ENCODE data around the gene MAPK10.
"Not testable (repeated sequence)": the region's sequence is repeated elsewhere in the genome, so short reads cannot be mapped to it uniquely, and the experiment has no call there.

MAPK10 gene

DNA sequence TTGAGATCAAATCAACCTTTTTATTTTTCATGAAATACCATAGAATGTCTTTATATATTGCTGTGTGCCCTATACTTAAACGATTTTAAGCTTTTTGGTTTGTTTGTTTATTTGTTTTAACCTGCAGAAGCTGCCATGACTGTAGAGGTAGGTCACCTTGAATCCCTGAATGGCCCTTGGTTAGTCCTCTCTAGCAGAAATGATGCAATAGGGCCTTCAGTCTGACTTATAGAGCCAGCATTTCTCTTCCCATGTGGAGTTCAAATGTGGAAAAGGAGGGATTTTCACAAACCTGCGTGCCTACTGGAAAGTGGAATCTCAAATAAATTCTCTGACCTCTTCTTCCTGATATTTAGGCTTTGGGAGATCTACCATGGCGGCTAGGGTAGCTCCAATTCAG lies 327.9 kb downstream of the MAPK10 start:
- no peak for DNase-seq

DNA sequence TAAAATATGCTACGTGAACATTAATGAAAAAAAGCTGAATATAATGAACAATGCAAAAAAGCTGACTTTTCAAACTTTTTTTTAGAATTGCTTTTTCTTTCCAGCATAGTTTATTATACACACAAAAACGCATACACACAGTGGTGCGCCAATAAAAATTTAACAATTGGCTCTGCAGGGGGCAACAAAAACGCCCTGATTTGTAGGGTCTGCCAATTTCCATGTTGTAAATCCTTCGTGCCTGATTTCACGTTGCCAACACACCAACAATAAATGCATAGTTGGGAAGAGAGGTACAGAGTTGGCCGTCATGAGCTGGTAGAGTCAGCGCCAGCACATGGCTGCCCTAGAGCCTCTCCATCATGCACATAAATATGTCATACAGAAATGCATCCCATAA lies 333.1 kb downstream of the MAPK10 start:
- no peak for DNase-seq

DNA sequence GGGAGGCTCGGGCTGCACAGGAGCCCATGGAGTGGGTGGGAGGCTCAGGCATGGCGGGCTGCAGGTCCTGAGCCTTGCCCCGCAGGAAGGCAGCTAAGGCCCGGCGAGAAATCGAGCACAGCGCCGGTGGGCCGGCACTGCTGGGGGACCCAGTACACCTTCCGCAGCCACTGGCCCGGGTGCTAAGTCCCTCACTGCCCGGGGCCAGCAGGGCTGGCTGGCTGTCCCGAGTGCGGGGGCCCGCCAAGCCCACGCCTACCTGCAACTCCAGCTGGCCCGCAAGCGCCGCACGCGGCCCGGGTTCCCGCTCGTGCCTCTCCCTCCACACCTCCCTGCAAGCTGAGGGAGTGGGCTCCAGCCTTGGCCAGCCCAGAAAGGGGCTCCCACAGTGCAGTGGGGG lies 338.2 kb downstream of the MAPK10 start:
- not testable (repeated sequence) for DNase-seq

DNA sequence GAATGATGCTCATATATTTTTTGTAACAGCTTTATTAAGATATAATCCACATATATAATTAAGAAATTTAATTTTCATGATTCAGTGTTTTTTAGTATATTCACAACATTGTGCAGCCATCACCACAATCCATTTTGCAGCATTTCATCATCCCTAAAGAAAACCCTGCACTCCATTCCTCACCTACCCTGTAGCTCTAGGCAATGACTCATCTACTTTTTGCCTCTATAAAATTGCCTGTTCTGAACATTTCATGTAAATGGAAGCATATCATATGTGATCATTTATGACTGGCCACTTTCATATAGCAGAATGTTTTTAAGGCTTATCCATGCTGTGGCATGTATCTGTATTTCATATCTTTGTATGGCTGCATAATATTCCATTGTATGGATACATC lies 339.9 kb downstream of the MAPK10 start:
- DNase-seq, result no peak

DNA sequence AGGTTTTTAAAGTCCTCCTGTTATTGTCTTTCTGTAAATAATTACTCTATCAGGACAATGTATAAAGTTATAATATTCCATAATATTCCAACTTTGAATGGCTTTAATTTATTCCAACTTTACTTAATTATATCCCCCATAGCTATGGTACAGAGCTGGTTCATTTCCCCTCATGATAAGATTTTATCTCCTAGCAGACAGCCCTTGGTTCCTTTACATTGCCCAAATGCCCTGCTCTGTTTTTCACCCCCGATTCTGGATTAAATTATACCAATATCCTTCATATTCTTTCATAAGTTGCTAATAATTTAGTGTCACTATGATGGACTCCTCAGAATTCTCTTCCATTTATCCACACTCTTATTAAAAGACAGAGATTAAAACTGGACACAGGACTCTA lies 340.5 kb downstream of the MAPK10 start:
- no peak for DNase-seq

DNA sequence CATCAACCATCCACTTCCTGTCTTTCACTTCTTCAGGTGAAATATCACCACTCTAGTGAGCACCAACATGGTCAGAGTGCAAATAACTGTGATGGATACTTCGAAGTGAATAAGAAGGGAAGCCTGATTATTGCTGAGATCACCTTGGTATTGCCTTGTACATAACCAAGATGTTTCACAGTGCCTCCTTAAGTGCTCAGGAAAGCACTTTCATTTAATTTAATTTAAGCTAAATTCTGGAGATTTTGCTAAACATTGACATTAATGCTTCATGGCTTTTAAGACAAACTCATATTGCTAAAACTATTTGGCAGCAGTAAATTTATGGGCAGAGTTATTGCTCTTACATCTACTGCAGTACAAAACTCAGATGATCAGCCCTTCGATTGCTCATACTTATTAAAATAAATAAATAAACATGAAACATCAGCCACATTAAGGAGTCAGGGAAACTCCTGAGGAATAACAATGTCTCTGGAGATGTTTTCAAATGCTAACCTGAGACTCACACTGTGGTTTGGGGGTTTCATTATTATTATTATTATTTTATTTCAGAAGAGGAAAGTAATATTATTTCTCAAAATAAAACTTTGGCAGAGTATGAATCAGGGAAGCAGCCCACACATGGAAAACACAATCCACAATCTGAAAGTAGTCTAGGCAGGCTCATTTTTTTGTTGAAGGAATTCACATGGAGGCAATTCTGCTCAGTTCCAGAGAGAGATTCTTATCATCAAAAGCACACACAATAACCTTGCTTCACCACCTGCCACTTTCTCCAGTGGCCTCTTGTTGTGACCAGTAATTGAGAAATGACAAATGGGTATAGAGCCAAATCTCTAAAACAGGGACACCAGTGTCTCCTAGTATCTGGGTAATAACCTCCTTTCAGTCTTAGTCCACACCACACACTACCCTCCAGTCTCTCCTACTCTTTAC lies 344.2 kb downstream of the MAPK10 start:
- DNase-seq, result no peak

DNA sequence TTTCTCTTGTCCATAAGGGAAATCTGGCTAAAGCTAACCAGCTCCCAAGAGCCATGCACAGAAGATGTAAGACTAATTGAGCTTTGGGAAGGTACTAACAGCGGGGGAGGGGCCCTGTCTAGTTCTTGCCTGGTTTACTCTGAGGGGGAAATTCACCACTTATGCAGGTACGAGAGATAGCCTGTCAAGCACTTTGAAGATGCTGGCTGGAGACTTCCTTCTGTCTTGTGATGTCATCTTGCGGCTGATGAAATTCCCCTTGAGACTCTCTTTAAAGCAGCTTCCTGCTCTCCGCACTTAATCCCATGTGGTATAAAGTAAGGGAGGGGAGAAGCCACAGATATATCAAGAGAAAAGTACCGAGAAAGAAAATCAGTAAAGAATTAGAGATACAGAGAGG lies 345.3 kb downstream of the MAPK10 start:
- DNase-seq, result no peak

DNA sequence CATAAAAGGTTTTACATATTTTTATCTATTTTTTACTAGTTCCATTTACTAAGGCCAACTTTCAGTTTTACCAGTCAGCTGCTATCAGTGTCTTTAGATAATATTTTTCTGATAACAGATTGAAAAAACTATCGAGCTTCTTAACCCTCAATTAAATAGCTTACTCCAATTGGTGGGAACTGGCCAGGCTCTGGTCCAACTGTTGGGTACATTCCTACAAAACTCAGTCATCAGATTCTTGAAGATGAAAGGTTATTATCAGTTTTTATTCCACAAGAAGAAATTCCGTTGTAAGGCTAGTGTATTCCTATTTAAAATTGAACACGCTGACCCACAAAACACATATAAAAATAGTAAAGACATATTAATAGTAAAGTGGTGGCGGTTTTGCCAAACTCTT lies 346.2 kb downstream of the MAPK10 start:
- DNase-seq, result no peak

DNA sequence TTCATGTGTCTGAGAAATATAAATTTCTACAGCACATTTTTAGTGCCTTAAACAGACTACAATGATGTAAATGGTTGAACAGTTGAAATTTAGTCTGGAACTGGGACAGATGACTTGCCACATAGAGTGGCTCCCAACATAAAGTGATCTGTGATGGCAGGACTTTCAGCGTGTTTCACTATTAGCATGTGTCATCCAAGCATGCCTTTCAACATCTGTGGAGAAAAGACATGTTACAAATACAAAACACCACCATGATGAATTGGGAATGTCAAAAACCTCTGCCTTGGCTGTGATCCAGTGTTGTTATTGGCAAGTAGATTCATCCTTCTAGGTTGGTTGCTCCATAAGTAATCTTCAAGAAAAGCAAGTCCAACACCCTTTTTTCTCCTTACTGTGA lies 348.7 kb downstream of the MAPK10 start:
- DNase-seq, result no peak

DNA sequence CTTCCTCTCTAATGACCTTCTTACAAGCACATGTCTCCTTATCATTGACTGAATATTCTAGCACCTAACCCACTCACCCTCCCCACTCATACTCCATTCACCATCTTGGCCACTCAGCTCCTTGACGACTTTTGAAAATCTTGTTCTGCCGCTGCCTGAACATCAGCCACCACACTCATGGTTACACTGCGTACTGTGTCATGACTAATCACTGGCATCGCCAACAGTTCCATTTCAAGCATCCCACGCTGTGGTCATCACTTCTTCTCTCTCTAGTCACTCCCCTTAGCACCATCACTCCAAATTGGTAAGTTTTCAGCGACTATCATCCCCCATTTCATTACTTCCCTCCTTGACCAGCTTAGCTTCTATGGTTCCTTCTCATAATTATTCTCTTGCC lies 352.8 kb downstream of the MAPK10 start:
- no peak for DNase-seq

DNA sequence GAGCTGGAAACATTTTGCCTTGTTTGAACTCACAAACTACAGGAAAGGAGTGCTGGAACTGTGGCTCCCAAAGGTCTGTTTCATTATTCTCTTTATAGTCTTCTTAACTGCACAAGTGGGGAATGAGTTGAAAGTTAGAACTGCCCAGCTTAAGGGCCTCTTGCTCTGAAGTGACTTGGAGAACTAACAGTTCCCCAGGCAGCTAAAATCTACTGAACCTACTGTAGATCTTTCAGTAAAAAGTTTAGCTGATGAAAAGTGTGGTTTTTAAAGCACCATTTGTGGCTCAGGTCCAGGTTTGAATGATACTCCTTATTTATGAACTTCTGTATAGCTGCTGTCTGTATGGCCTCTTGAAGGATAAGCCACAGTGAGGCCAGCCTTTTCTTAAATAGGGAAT lies 353.8 kb downstream of the MAPK10 start:
- DNase-seq, result peak; percentile 26

DNA sequence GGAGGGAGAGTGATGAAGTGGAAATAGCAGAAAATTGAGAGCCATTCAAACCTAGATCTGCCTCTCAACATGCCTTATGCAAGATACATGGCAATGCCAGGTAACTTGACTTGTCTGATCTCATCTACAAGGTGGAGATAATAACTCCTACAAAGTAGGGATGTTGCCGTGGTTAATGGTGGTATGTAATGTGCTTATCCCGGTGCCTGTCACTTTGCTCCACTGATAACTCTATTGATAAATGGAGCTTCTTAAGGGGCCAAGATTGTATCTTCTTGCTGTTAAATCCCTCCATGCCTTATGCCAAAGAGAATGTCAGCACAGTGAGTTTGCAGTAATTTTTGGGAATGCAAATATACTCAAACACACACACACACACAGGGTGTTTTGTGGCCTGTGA lies 355.8 kb downstream of the MAPK10 start:
- no peak for DNase-seq

DNA sequence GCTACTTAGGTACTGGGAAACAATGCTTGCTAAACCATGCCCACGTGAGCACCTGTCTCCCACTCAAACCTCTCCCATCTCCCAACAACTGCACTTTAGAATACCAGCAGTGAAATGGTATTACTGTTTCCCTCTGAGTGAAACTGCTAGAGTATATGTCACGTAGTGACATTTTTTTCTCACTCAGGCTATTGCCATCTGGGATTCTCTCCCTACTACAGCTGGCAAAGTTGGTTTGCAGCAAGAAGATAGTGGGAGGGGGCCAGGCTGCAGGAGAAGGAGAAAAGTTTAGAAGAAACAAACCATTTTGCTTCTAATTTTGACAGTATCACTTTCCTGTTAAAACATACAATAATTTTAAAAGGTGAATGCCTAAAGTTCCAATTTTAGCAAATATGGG lies 358.3 kb downstream of the MAPK10 start:
- no peak for DNase-seq

DNA sequence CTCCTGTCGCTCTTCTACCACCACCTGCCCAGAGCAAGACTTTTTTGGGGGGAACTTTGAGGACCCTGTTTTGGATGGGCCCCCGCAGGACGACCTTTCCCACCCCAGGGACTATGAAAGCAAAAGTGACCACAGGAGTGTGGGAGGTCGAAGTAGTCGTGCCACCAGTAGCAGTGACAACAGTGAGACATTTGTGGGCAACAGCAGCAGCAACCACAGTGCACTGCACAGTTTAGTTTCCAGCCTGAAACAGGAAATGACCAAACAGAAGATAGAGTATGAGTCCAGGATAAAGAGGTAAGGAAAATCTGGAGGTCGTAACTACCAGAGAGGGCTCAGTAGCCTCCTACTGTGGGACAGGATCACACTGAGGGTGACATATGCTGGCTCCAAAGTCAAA lies 364.5 kb downstream of the MAPK10 start:
- DNase-seq, result no peak

DNA sequence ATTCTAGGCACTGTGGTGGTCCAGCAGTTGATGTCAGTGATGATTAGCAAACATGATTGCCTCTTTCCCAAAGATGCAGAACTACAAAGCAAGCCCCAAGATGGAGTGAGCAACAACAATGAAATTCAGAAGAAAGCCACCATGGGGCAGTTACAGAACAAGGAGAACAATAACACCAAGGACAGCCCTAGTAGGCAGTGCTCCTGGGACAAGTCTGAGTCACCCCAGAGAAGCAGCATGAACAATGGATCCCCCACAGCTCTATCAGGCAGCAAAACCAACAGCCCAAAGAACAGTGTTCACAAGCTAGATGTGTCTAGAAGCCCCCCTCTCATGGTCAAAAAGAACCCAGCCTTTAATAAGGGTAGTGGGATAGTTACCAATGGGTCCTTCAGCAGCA lies 365.3 kb downstream of the MAPK10 start:
- no peak for DNase-seq

DNA sequence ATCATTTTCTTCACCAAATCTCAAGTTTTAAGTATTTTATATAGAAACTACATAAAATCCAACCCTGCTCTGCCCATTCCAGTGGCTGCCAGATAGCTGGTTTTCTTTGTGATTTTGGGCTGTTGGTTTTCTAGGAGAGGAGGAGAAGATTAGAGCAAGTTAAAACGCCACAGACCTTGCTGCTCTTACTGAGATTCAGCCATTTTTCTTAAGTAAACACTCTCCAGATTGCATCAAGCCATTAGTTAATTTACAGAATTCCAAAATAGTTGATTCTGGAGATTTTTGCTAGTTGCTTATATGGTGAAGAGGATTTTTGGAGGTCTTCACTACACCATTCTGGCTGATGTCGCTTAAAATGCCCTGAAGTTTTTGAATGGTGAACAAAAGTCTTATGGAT lies 366.2 kb downstream of the MAPK10 start:
- DNase-seq, result no peak

DNA sequence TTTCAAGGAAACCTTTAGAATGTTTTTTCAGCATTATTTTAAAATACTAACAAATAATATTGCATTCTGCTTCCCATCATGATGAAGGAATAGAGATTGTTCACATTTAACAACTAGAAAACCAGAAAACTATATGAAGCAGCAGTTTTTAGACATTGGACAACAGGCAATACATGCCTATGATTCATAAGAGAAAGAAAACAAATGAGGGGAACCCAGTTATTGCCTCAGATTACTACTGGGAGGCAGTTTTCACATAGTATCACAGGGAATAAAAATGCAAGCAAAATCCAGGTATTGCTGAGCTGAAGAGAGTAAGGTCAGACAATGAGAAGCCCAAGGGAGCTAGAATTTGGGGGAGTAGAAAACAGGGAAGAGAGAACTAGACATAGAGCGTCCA lies 373.6 kb downstream of the MAPK10 start:
- DNase-seq, result no peak

DNA sequence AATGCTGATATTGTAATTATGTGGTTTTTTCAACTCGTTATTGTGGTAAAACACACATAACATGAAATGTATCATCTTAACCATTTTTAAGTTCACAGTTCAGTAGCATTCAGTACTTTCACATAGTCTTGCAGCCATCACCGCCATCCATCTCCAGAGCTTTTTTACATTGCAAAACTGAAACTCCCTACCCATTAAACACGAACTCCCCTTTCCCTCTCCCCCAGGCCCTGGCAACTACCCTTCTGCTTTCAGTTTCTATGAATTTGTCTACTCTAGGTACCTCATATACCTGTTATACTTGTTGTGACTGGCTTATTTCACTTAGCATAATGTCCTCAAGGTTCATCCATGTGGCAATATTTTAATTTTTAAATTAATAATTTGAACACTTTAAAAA lies 380.6 kb downstream of the MAPK10 start:
- no peak for DNase-seq

DNA sequence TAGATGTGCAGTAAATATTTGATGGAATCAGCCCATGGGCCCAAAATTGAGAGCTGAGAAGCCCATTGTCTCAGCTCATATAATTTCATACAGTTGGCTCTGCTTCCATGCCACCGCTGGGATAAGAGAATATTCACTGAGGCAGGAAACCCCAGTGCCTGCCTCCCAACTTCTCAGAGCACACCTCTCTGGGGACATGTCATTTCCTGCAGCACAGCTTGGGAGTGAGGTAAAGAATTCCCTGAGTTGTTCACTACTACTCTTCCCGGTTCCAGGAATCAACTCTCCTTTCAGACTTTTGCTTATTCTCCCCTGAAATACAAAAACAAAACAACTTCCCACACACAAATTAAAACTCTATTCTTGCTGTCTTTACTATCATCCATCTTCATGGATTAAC lies 389.3 kb downstream of the MAPK10 start:
- DNase-seq, result no peak

DNA sequence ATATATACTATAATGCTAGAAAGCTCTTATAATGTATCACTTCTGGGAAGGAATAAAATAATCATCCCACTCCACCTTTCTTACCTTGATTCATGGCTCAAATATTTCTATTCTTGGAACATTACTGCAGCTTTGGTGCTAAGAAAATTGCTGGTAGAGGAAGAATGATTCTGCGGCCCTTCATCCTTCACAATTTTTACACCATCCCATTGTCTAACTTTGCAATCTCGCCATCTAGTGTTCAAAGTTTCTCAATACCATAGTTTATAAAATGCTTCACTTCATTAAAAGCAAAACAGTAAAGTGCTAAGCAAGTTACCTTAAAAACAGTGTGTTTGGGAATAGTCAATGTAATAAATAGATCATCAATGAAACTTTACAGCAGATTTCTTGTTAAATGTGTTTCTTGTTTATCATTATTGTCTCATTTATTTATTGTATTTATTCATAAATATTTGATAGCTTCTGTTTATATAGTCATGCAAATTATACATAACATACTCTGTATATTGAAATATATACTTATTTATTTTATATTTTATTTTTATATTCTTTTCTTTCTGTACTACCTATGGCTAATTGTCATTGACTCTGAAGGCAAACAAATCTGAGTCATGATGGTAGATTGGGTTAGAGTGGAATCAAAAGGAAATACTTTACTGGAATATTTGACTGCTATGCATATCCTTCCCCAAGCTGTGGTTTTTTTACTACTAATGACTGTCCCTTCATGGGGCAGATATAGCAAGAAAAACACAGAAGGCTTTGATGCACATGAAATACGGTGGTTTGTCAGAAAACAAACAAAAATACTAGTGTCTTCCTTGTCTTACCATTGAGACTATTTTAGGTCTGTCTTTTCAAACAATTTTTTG lies 390.7 kb downstream of the MAPK10 start:
- peak; percentile 3 for DNase-seq

DNA sequence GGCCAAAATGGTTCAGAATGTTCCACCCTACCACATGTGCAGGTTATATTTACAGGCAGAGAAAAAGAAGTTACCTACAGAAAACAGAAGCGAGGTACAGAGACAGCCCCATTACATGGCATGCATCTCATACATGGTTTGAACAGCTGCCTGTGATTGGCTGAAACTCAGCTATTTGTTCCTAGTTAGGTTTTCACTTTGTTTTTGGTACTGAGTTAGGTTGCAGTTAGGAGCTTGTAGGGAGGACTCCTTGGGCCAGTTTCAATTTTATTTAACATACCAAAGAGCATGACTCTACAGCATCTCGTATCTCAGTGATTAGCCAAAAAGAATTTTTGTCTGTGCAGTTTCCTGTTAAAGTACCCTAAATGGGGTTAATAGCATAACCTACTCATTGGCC lies 392.0 kb downstream of the MAPK10 start:
- no peak for DNase-seq

DNA sequence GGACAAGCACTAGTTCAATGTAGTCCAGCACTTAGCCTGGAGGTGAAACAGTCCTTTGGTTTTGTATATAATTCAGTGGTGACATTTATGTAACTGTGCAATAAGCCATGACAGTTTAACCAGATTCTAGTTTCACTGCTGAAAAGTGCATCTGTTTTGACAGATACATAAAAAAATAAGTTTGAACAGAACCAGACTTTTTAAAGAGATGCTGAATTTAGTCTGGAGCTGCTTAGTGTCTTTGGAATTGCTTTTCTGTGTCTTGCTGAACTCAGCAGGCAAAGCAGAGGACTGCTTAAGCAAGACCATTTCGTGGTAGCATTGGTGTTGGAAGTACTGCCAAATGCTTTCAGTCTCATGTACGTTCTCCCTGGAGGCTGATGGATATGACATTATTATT lies 393.5 kb downstream of the MAPK10 start:
- no peak for DNase-seq

DNA sequence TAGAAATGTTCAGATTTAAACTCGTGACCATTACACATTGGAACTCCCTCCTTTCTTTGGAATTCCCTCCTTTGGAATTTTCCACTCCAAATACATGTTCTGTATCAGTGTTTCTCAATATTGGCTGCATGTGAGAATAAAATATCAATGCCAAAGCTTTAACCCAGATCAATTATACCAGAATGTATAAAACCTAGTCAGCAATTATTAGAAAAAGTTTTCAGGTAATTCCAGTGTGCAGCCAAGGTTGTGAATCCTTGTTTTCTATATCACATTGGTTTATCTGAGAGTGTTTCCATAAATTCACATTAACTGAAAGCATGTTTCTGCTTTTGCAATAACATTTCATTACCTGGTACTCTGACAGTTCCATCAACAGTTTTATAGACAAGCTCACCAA lies 394.3 kb downstream of the MAPK10 start:
- no peak for DNase-seq

DNA sequence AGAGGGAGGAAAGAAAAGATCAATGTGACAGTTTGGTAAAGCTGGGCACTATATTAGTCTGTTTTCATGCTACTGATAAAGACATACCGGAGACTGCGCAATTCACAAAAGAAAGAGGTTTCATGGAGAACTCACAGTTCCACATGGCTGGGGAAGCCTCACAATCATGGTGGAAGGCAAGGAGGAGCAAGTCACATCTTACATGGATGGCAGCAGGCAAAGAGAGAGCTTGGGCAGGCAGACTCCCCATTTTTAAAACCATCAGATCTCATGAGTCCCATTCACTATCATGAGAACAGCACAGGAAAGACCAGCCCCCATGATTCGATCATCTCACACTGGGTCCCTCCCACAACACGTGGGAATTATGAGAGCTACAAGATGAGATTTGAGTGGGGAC lies 394.8 kb downstream of the MAPK10 start:
- not testable (repeated sequence) for DNase-seq
